Lower leg skin (tissue), 3 donors: ENCODE data around the gene ZCCHC7.

Experiments used
- POLR2A ChIP-seq, 2 donors: fragments of 450-650 bp; IDR thresholded peaks; one replicate each; pipeline ENCODE4 v1.6.1; 2016 to 2017; ENCODE audit warnings: antibody characterized with exemption in 2 of 2, mild to moderate bottlenecking in 1 of 2, moderate library complexity in 1 of 2
- TF ChIP-seq, protein P1 (sequence below), 3 donors: fragments of 450-650 bp; IDR thresholded peaks; one replicate each; pipeline ENCODE4 v1.5.1; 2016; ENCODE audit warnings: antibody characterized with exemption in 3 of 3, mild to moderate bottlenecking in 3 of 3, moderate library complexity in 2 of 3

DNA sequence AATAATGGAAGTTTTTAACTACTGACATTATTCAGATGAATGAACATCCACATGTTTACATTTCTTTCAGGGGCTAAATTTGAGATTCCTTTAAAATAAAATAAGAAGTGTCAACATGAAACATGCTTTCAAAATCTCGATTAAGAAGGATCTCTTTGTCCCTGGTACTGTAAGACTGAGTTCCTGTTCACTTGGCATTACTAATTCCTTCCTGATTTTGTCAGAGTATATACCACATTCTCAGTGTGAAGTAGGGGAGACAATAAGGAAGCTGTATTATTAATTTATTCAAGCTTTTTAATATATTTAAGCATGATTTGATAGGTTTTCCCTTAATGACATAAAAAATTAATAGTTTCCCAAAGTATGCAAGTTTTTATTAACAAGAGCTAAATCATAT lies 220.6 kb downstream of the ZCCHC7 start:
- TF ChIP-seq, protein P1, sequence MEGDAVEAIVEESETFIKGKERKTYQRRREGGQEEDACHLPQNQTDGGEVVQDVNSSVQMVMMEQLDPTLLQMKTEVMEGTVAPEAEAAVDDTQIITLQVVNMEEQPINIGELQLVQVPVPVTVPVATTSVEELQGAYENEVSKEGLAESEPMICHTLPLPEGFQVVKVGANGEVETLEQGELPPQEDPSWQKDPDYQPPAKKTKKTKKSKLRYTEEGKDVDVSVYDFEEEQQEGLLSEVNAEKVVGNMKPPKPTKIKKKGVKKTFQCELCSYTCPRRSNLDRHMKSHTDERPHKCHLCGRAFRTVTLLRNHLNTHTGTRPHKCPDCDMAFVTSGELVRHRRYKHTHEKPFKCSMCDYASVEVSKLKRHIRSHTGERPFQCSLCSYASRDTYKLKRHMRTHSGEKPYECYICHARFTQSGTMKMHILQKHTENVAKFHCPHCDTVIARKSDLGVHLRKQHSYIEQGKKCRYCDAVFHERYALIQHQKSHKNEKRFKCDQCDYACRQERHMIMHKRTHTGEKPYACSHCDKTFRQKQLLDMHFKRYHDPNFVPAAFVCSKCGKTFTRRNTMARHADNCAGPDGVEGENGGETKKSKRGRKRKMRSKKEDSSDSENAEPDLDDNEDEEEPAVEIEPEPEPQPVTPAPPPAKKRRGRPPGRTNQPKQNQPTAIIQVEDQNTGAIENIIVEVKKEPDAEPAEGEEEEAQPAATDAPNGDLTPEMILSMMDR (IDR thresholded peaks at IDR 0.05), result no peak
- TF ChIP-seq POLR2A (IDR thresholded peaks at IDR 0.05), result no peak
